Trophoblast cell (in vitro differentiated cells and primary cell): Measurements from ENCODE around the gene UNC79.

Source experiments
- DNase-seq, 2 donors: peaks; one replicate each; pipeline ENCODE4 v3.0.0-alpha.2; 2016
- H2AFZ ChIP-seq: 2 replicates; pipeline ENCODE4 v1.6.1; 2013; ENCODE audit warnings: low read length, moderate library complexity, mild to moderate bottlenecking; ENCODE audit not compliant: insufficient read depth, poor library complexity
- H2AK5ac ChIP-seq: 2 replicates; pipeline ENCODE4 v1.6.1; 2013; ENCODE audit warnings: mild to moderate bottlenecking, low read length
- H2BK120ac ChIP-seq: 2 replicates; pipeline ENCODE4 v1.6.1; 2013; ENCODE audit warnings: low read length, mild to moderate bottlenecking, moderate library complexity; ENCODE audit not compliant: insufficient read depth, poor library complexity
- H2BK12ac ChIP-seq: 2 replicates; pipeline ENCODE4 v1.6.1; 2013; ENCODE audit warnings: mild to moderate bottlenecking, low read length, moderate library complexity
- H2BK5ac ChIP-seq: 2 replicates; pipeline ENCODE4 v1.6.1; 2013; ENCODE audit warnings: low read length, low read depth, moderate library complexity, mild to moderate bottlenecking; ENCODE audit not compliant: poor library complexity
- H3K14ac ChIP-seq: 2 replicates; pipeline ENCODE4 v1.6.1; 2013; ENCODE audit warnings: mild to moderate bottlenecking, low read length
- H3K18ac ChIP-seq: 2 replicates; pipeline ENCODE4 v1.6.1; 2013; ENCODE audit warnings: mild to moderate bottlenecking, low read length
- H3K23ac ChIP-seq: 2 replicates; pipeline ENCODE4 v1.6.1; 2013; ENCODE audit warnings: low read length
- H3K27ac ChIP-seq: 2 replicates; pipeline ENCODE4 v1.5.1; 2013; ENCODE audit warnings: low read depth, mild to moderate bottlenecking, inconsistent platforms, low read length, moderate library complexity
- H3K27me3 ChIP-seq: 2 replicates; pipeline ENCODE4 v1.6.1; 2013; ENCODE audit warnings: inconsistent platforms, mild to moderate bottlenecking, low read length, moderate library complexity; ENCODE audit not compliant: insufficient read depth
- H3K36me3 ChIP-seq, 2 experiments: 1 replicate in 1 of 2; 2 replicates in 1 of 2; pipeline ENCODE4 v1.6.1; 2013; ENCODE audit warnings: low read length in 2 of 2, mild to moderate bottlenecking in 2 of 2, moderate library complexity in 1 of 2; ENCODE audit not compliant: insufficient read depth in 2 of 2, control insufficient read depth in 1 of 2
- H3K4ac ChIP-seq: 2 replicates; pipeline ENCODE4 v1.6.1; 2013; ENCODE audit warnings: low read depth, mild to moderate bottlenecking, low read length, moderate library complexity
- H3K4me1 ChIP-seq, 2 experiments: 1 replicate in 1 of 2; 2 replicates in 1 of 2; pipeline ENCODE4 v1.6.1; 2013; ENCODE audit warnings: low read length in 2 of 2, mild to moderate bottlenecking in 2 of 2, moderate library complexity in 1 of 2; ENCODE audit not compliant: insufficient read depth in 2 of 2, control insufficient read depth in 1 of 2
- H3K4me2 ChIP-seq: 2 replicates; pipeline ENCODE4 v1.6.1; 2013; ENCODE audit warnings: inconsistent platforms, mild to moderate bottlenecking, low read length, moderate library complexity
- H3K4me3 ChIP-seq: 2 replicates; pipeline ENCODE4 v1.5.1; 2013; ENCODE audit warnings: mild to moderate bottlenecking, low read depth, low read length, inconsistent platforms
- H3K79me1 ChIP-seq: one replicate; pipeline ENCODE4 v1.6.1; 2013; ENCODE audit warnings: low read length
- H3K79me2 ChIP-seq: 2 replicates; pipeline ENCODE4 v1.6.1; 2013; ENCODE audit warnings: low read length, mild to moderate bottlenecking; ENCODE audit not compliant: control insufficient read depth, insufficient read depth, poor library complexity
- H3K9ac ChIP-seq: 2 replicates; pipeline ENCODE4 v1.6.1; 2013; ENCODE audit warnings: mild to moderate bottlenecking, low read length
- H3K9me3 ChIP-seq: 2 replicates; pipeline ENCODE4 v1.6.1; 2013; ENCODE audit warnings: low read depth, mild to moderate bottlenecking, control low read depth, inconsistent platforms, low read length; ENCODE audit not compliant: insufficient read depth
- H4K12ac ChIP-seq: 2 replicates; pipeline ENCODE4 v1.6.1; 2013; ENCODE audit warnings: low read depth, mild to moderate bottlenecking, low read length, moderate library complexity
- H4K8ac ChIP-seq: 2 replicates; pipeline ENCODE4 v1.6.1; 2013; ENCODE audit warnings: low read depth, mild to moderate bottlenecking, low read length, moderate library complexity
- H4K91ac ChIP-seq: one replicate; pipeline ENCODE4 v1.6.1; 2013; ENCODE audit warnings: low read depth, mild to moderate bottlenecking, low read length, moderate library complexity
- WGBS: extraction: QIAGEN DNeasy Blood & Tissue Kit; methylation state at CpG from one replicate; pipeline ENCODE4 v1.1.7; 2013; ENCODE audit warnings: missing lambda C conversion rate; ENCODE audit not compliant: insufficient read length, insufficient coverage; ENCODE audit errors: extremely low coverage; 5-methylcytosine and 5-hydroxymethylcytosine counted together

The UNC79 gene

GRCh38 chr14:93587330-93587729 lies 156.6 kb downstream of the UNC79 start:
- H3K18ac ChIP-seq = no peak overlapping the region
- no peak overlapping the region for H4K8ac ChIP-seq
- no peak overlapping the region for H3K4ac ChIP-seq
- H3K9me3 ChIP-seq = no peaks in the 10 kb centered on the region
- H3K4me2 ChIP-seq = no peak overlapping the region
- H4K12ac ChIP-seq = no peak overlapping the region
- H3K27ac ChIP-seq = no peak overlapping the region
- H3K23ac ChIP-seq = no peak overlapping the region
- no peak overlapping the region for H2BK12ac ChIP-seq
- H2BK120ac ChIP-seq = no peak overlapping the region
- WGBS = no CpG with 5 or more reads among the region's 3 CpGs
- no peaks in the 10 kb centered on the region for H3K27me3 ChIP-seq
- no peaks in the 10 kb centered on the region for H3K36me3 ChIP-seq
- no peaks in the 10 kb centered on the region for H3K79me1 ChIP-seq
- H3K9ac ChIP-seq = no peak overlapping the region
- DNase-seq = no peak
- no peaks in the 10 kb centered on the region for H3K4me1 ChIP-seq
- no peak overlapping the region for H4K91ac ChIP-seq
- H2AK5ac ChIP-seq = no peak overlapping the region
- H3K79me2 ChIP-seq = no peaks in the 10 kb centered on the region
- no peak overlapping the region for H3K14ac ChIP-seq
- no peak overlapping the region for H2AFZ ChIP-seq
- H3K4me3 ChIP-seq = no peak overlapping the region
- H2BK5ac ChIP-seq = no peak overlapping the region

- Histone ChIP-seq H3K27me3 (no peaks in the 10 kb centered on the region), H3K4ac (no peak overlapping the region), H2BK5ac (no peak overlapping the region), H3K9ac (no peak overlapping the region), H3K36me3 (no peaks in the 10 kb centered on the region), H3K14ac (no peak overlapping the region), H2AFZ (no peak overlapping the region), H3K27ac (no peak overlapping the region), H3K79me1 (no peaks in the 10 kb centered on the region), H3K79me2 (no peaks in the 10 kb centered on the region), H2BK12ac (no peak overlapping the region), H4K8ac (no peak overlapping the region), H4K91ac (no peak overlapping the region), H3K18ac (no peak overlapping the region), H3K4me3 (no peak overlapping the region), H4K12ac (no peak overlapping the region), H2AK5ac (no peak overlapping the region), H3K9me3 (no peaks in the 10 kb centered on the region), H3K4me1 (no peaks in the 10 kb centered on the region), H2BK120ac (no peak overlapping the region), H3K23ac (no peak overlapping the region), H3K4me2 (no peak overlapping the region)
- no peak for DNase-seq
- WGBS = no CpG with 5 or more reads among the region's 10 CpGs
Observed at GRCh38 chr14:93591506-93591905, 160.8 kb downstream of the UNC79 start.

GRCh38 chr14:93592786-93593185 lies 162.0 kb downstream of the UNC79 start:
- no peak overlapping the region for H3K23ac ChIP-seq
- no peaks in the 10 kb centered on the region for H3K36me3 ChIP-seq
- H3K14ac ChIP-seq = no peak overlapping the region
- no peak overlapping the region for H3K4me3 ChIP-seq
- no peak overlapping the region for H2AK5ac ChIP-seq
- WGBS = no CpG with 5 or more reads among the region's 3 CpGs
- no peaks in the 10 kb centered on the region for H3K4me1 ChIP-seq
- no peak for DNase-seq
- H3K79me1 ChIP-seq = no peaks in the 10 kb centered on the region
- H2AFZ ChIP-seq = no peak overlapping the region
- H4K91ac ChIP-seq = no peak overlapping the region
- H3K18ac ChIP-seq = no peak overlapping the region
- H3K9me3 ChIP-seq = no peaks in the 10 kb centered on the region
- no peak overlapping the region for H3K27ac ChIP-seq
- H3K27me3 ChIP-seq = no peaks in the 10 kb centered on the region
- no peak overlapping the region for H2BK12ac ChIP-seq
- no peak overlapping the region for H3K9ac ChIP-seq
- H4K12ac ChIP-seq = no peak overlapping the region
- no peaks in the 10 kb centered on the region for H3K79me2 ChIP-seq
- H2BK120ac ChIP-seq = no peak overlapping the region
- H3K4ac ChIP-seq = no peak overlapping the region
- H4K8ac ChIP-seq = no peak overlapping the region
- H3K4me2 ChIP-seq = no peak overlapping the region
- no peak overlapping the region for H2BK5ac ChIP-seq

- DNase-seq = no peak
- H3K4me3 ChIP-seq = no peak overlapping the region
- H2BK12ac ChIP-seq = no peak overlapping the region
- H3K4me1 ChIP-seq = no peaks in the 10 kb centered on the region
- no peaks in the 10 kb centered on the region for H3K27me3 ChIP-seq
- no peaks in the 10 kb centered on the region for H3K79me1 ChIP-seq
- no peak overlapping the region for H3K4me2 ChIP-seq
- no peak overlapping the region for H4K91ac ChIP-seq
- H3K4ac ChIP-seq = no peak overlapping the region
- H3K79me2 ChIP-seq = no peaks in the 10 kb centered on the region
- H4K8ac ChIP-seq = no peak overlapping the region
- H3K18ac ChIP-seq = no peak overlapping the region
- no peak overlapping the region for H3K9ac ChIP-seq
- H4K12ac ChIP-seq = no peak overlapping the region
- no peak overlapping the region for H2BK120ac ChIP-seq
- H3K9me3 ChIP-seq = no peaks in the 10 kb centered on the region
- no peak overlapping the region for H2AFZ ChIP-seq
- no peak overlapping the region for H2AK5ac ChIP-seq
- no peaks in the 10 kb centered on the region for H3K36me3 ChIP-seq
- no peak overlapping the region for H3K23ac ChIP-seq
- H2BK5ac ChIP-seq = no peak overlapping the region
- no peak overlapping the region for H3K27ac ChIP-seq
- H3K14ac ChIP-seq = no peak overlapping the region
Observed at GRCh38 chr14:93606091-93606490, 175.4 kb downstream of the UNC79 start.
